OCI-LY1 (cell line): ENCODE measurements around the gene SEMA6D.
"Not testable (repeated sequence)": the region's sequence is repeated elsewhere in the genome, so short reads cannot be mapped to it uniquely, and the experiment has no call there.

Experiments used
- H2AFZ ChIP-seq: fragments of 200-600 bp; sonication (generic), shearing (Covaris generic); 2 replicates; pipeline ENCODE4 v1.6.0; 2014; ENCODE audit warnings: antibody characterized with exemption, mild to moderate bottlenecking, low read length
- H3F3A ChIP-seq: fragments of 200-600 bp; sonication (generic), shearing (Covaris generic); 2 replicates; pipeline ENCODE4 v1.6.0; 2014; ENCODE audit warnings: mild to moderate bottlenecking, antibody characterized with exemption, low read length, moderate library complexity; ENCODE audit not compliant: insufficient read depth
- H3K27ac ChIP-seq: fragments of 200-600 bp; sonication (generic); 2 replicates; pipeline ENCODE4 v1.5.1; 2014; ENCODE audit warnings: low read length, mixed run types, mild to moderate bottlenecking, low read depth; ENCODE audit not compliant: poor library complexity, severe bottlenecking
- H3K27me3 ChIP-seq: fragments of 200-600 bp; sonication (generic); 2 replicates; pipeline ENCODE4 v1.6.0; 2014; ENCODE audit warnings: antibody characterized with exemption, mild to moderate bottlenecking, low read length, moderate library complexity; ENCODE audit not compliant: insufficient read depth
- H3K36me3 ChIP-seq: fragments of 200-600 bp; sonication (generic); 2 replicates; pipeline ENCODE4 v1.6.1; 2014; ENCODE audit warnings: mild to moderate bottlenecking, antibody characterized with exemption, low read length, moderate library complexity, mixed read lengths; ENCODE audit not compliant: insufficient read depth
- H3K4me1 ChIP-seq: fragments of 200-600 bp; sonication (generic); 2 replicates; pipeline ENCODE4 v1.5.1; 2014; ENCODE audit warnings: mild to moderate bottlenecking, low read length, moderate library complexity; ENCODE audit not compliant: insufficient read depth, severe bottlenecking
- H3K4me2 ChIP-seq: fragments of 200-600 bp; sonication (generic), shearing (Covaris generic); 2 replicates; pipeline ENCODE4 v1.6.1; 2014; ENCODE audit warnings: low read length
- H3K4me3 ChIP-seq: fragments of 200-600 bp; sonication (generic); 2 replicates; pipeline ENCODE4 v1.5.1; 2014; ENCODE audit warnings: low read length, low read depth, mild to moderate bottlenecking, mixed read lengths; ENCODE audit not compliant: poor library complexity, severe bottlenecking
- H3K79me2 ChIP-seq: fragments of 200-600 bp; shearing (Covaris generic); 2 replicates; pipeline ENCODE4 v1.6.1; 2016; ENCODE audit warnings: mixed run types, low read length, mixed read lengths; ENCODE audit not compliant: insufficient read depth
- H3K9ac ChIP-seq: fragments of 200-600 bp; sonication (generic), shearing (Covaris generic); 2 replicates; pipeline ENCODE4 v1.6.1; 2014; ENCODE audit warnings: mild to moderate bottlenecking, low read length, mixed read lengths
- H3K9me2 ChIP-seq: fragments of 200-600 bp; sonication (generic), shearing (Covaris generic); 2 replicates; pipeline ENCODE4 v1.6.1; 2014; ENCODE audit warnings: low read depth, mild to moderate bottlenecking, low read length, mixed read lengths
- H3K9me3 ChIP-seq: fragments of 200-600 bp; shearing (Covaris generic); 2 replicates; pipeline ENCODE4 v1.6.1; 2014; ENCODE audit warnings: low read length, mixed read lengths
- H4K20me1 ChIP-seq: fragments of 200-600 bp; sonication (generic), shearing (Covaris generic); 2 replicates; pipeline ENCODE4 v1.6.0; 2016; ENCODE audit warnings: mild to moderate bottlenecking, low read length; ENCODE audit not compliant: insufficient read depth
- EZH2 ChIP-seq: fragments of 200-600 bp; sonication (generic), shearing (Covaris generic); IDR thresholded peaks from 2 replicates; pipeline ENCODE4 v1.8.0; 2017; ENCODE audit warnings: borderline replicate concordance, mixed run types, mild to moderate bottlenecking, antibody characterized with exemption, low read length, moderate library complexity, mixed read lengths
- TF ChIP-seq, protein P1 (sequence below): fragments of 200-600 bp; sonication (generic), shearing (Covaris generic); IDR thresholded peaks from 2 replicates; pipeline ENCODE4 v1.5.1; 2017; ENCODE audit warnings: mild to moderate bottlenecking, antibody characterized with exemption, low read length, moderate library complexity, mixed read lengths

SEMA6D gene

GRCh38 chr15:47737477-47737876 is 20.2 kb downstream of the SEMA6D start:
- Histone ChIP-seq H3K4me3 (no peak overlapping the region), H3F3A (no peaks in the 10 kb centered on the region), H3K27ac (no peak overlapping the region), H2AFZ (no peak overlapping the region), H3K9me2 (no peaks in the 10 kb centered on the region), H3K4me2 (no peak overlapping the region), H3K27me3 (no peaks in the 10 kb centered on the region), H3K9me3 (no peaks in the 10 kb centered on the region), H3K9ac (no peak overlapping the region), H3K36me3 (no peaks in the 10 kb centered on the region), H4K20me1 (no peaks in the 10 kb centered on the region), H3K79me2 (no peaks in the 10 kb centered on the region), H3K4me1 (no peaks in the 10 kb centered on the region)
- TF ChIP-seq EZH2, result no peak
- TF ChIP-seq, protein P1, sequence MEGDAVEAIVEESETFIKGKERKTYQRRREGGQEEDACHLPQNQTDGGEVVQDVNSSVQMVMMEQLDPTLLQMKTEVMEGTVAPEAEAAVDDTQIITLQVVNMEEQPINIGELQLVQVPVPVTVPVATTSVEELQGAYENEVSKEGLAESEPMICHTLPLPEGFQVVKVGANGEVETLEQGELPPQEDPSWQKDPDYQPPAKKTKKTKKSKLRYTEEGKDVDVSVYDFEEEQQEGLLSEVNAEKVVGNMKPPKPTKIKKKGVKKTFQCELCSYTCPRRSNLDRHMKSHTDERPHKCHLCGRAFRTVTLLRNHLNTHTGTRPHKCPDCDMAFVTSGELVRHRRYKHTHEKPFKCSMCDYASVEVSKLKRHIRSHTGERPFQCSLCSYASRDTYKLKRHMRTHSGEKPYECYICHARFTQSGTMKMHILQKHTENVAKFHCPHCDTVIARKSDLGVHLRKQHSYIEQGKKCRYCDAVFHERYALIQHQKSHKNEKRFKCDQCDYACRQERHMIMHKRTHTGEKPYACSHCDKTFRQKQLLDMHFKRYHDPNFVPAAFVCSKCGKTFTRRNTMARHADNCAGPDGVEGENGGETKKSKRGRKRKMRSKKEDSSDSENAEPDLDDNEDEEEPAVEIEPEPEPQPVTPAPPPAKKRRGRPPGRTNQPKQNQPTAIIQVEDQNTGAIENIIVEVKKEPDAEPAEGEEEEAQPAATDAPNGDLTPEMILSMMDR, result no peak

DNA sequence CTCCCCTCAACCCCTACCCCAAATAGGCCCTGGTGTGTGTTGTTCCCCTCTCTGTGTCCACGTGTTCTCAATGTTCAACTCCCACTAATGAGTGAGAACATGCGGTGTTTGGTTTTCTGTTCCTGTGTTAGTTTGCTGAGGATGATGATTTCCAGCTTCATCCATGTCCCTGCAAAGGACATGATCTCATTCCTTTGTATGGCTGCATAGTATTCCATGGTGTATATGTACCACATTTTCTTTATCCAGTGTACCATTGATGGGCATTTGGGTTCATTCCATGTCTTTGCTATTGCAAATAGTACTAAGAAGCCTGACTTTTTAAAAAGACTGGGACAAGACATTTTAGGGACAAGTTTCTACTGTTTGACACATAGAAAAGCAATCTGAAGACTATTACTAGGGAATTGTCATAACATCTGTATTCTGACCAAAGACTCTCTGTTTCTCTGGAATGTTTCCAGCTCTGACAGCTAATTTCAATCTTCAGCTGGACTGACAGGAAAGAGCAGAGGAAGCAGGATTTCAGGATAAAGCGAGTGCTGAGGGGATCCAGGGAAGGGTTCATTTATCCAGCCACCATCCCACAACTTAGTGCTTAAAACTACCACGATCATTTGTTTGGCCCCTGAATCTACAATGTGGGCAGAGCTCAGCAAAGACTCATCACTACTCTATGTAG is 21.0 kb downstream of the SEMA6D start:
- not testable (repeated sequence) for H3K4me1 ChIP-seq, H3K27me3 ChIP-seq, H3K36me3 ChIP-seq, H3K27ac ChIP-seq, H3K9me3 ChIP-seq, H3K79me2 ChIP-seq, H2AFZ ChIP-seq, H3F3A ChIP-seq, H3K4me2 ChIP-seq, H4K20me1 ChIP-seq, H3K9me2 ChIP-seq, H3K4me3 ChIP-seq, H3K9ac ChIP-seq

GRCh38 chr15:47741082-47741481 is 23.8 kb downstream of the SEMA6D start:
- TF ChIP-seq, protein P1, result no peak
- no peak for TF ChIP-seq EZH2
- H3K9ac ChIP-seq, result no peak overlapping the region
- no peaks in the 10 kb centered on the region for H3K27me3 ChIP-seq
- H4K20me1 ChIP-seq, result no peaks in the 10 kb centered on the region
- H3K79me2 ChIP-seq, result no peaks in the 10 kb centered on the region
- H2AFZ ChIP-seq, result no peak overlapping the region
- no peaks in the 10 kb centered on the region for H3K4me1 ChIP-seq
- H3K4me3 ChIP-seq, result no peak overlapping the region
- H3K9me3 ChIP-seq, result no peaks in the 10 kb centered on the region
- H3K36me3 ChIP-seq, result no peaks in the 10 kb centered on the region
- no peak overlapping the region for H3K27ac ChIP-seq
- no peaks in the 10 kb centered on the region for H3K9me2 ChIP-seq
- H3F3A ChIP-seq, result no peaks in the 10 kb centered on the region
- H3K4me2 ChIP-seq, result no peak overlapping the region

DNA sequence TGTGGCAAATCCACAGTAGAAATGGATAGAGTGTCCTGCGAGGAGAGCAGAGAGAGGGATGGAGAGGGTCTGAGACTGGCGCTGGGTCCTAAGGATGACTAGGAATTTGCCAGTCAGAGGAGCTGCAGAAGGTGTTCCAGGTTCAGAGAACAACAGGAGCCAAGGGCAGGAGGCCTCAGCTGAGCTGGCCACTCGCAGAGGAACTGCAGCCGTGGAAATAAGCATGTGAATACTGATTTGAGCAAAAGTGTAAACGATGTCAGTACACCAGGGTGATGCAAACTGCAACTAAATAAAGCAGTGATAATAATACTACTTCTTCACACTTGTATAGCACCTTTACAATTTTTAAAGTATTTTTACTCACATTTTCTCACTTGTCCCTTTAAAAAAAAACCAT is 24.6 kb downstream of the SEMA6D start:
- Histone ChIP-seq H3K4me1 (no peaks in the 10 kb centered on the region), H3F3A (no peaks in the 10 kb centered on the region), H4K20me1 (no peaks in the 10 kb centered on the region), H3K9me3 (no peaks in the 10 kb centered on the region), H2AFZ (no peak overlapping the region), H3K9ac (no peak overlapping the region), H3K4me3 (no peak overlapping the region), H3K4me2 (no peak overlapping the region), H3K9me2 (no peaks in the 10 kb centered on the region), H3K79me2 (no peaks in the 10 kb centered on the region), H3K27ac (no peak overlapping the region), H3K27me3 (no peaks in the 10 kb centered on the region), H3K36me3 (no peaks in the 10 kb centered on the region)
- TF ChIP-seq EZH2, result no peak
- TF ChIP-seq, protein P1, result no peak
